ENCODE data around the gene EPHA8. TPM values are rescaled to one million over a fixed set of nuclear protein-coding genes. Genes with fewer than 3 reads are reported as not detected.

EPHA8 gene
- total RNA-seq, 2 experiments from 2014 or later = not detected

GRCh38 chr1:22543679-22544078 lies 19.6 kb upstream of the EPHA8 start:
- Mint-ChIP-seq H3K27ac (no peak overlapping the region), H3K4me3 (no peak overlapping the region), H3K27me3 (peaks cover 24% of the 10 kb centered on the region), H3K4me1 (peaks cover 6% of the 10 kb centered on the region), H3K9me3 (no peaks in the 10 kb centered on the region), H3K36me3 (ENCODE audit: low read depth) (no peaks in the 10 kb centered on the region)
- ChIA-PET CTCF (no interaction called here), POLR2A (no interaction called here)
- no peak for DNase-seq

GRCh38 chr1:22544606-22545005 lies 18.7 kb upstream of the EPHA8 start:
- DNase-seq = no peak
- H3K27me3 Mint-ChIP-seq = peaks cover 28% of the 10 kb centered on the region
- ChIA-PET CTCF (interaction anchor here (0.9 kb wide), 1 partner anchor 20 kb away, joined by 3 read pairs; no protein-coding TSS in a partner anchor), POLR2A (no interaction called here)
- no peaks in the 10 kb centered on the region for H3K9me3 Mint-ChIP-seq
- no peak overlapping the region for H3K27ac Mint-ChIP-seq
- H3K4me3 Mint-ChIP-seq = no peak overlapping the region
- no peaks in the 10 kb centered on the region for H3K36me3 Mint-ChIP-seq (ENCODE audit: low read depth)
- no peaks in the 10 kb centered on the region for H3K4me1 Mint-ChIP-seq

- no peaks in the 10 kb centered on the region for H3K4me1 Mint-ChIP-seq
- DNase-seq = no peak
- H3K36me3 Mint-ChIP-seq (ENCODE audit: low read depth) = no peaks in the 10 kb centered on the region
- ChIA-PET CTCF (no interaction called here), POLR2A (no interaction called here)
- H3K27me3 Mint-ChIP-seq = peaks cover 28% of the 10 kb centered on the region
- H3K4me3 Mint-ChIP-seq = no peak overlapping the region
- no peaks in the 10 kb centered on the region for H3K9me3 Mint-ChIP-seq
- H3K27ac Mint-ChIP-seq = no peak overlapping the region
These were observed 18.1 kb upstream of the EPHA8 start for GRCh38 chr1:22545141-22545540.

GRCh38 chr1:22547186-22547817 lies 16.0 kb upstream of the EPHA8 start:
- H3K4me3 Mint-ChIP-seq = no peak overlapping the region
- H3K36me3 Mint-ChIP-seq (ENCODE audit: low read depth) = no peaks in the 10 kb centered on the region

GRCh38 chr1:22547818-22548462 lies 15.3 kb upstream of the EPHA8 start:
- DNase-seq = no peak
- H3K4me3 Mint-ChIP-seq = no peak overlapping the region
- H3K27me3 Mint-ChIP-seq = peaks cover 31% of the 10 kb centered on the region
- H3K9me3 Mint-ChIP-seq = no peaks in the 10 kb centered on the region
- ChIA-PET CTCF (no interaction called here), POLR2A (no interaction called here)
- no peaks in the 10 kb centered on the region for H3K4me1 Mint-ChIP-seq
- no peaks in the 10 kb centered on the region for H3K36me3 Mint-ChIP-seq (ENCODE audit: low read depth)
- H3K27ac Mint-ChIP-seq = no peak overlapping the region

More at GRCh38 chr1:22547186-22547817, 16.0 kb upstream of the EPHA8 start:
- CTCF ChIA-PET = no interaction called here
- H3K4me1 Mint-ChIP-seq = no peaks in the 10 kb centered on the region
- DNase-seq = no peak
- H3K27ac Mint-ChIP-seq = no peak overlapping the region
- no peaks in the 10 kb centered on the region for H3K9me3 Mint-ChIP-seq
- H3K27me3 Mint-ChIP-seq = peaks cover 28% of the 10 kb centered on the region
- POLR2A ChIA-PET = no interaction called here

- ChIA-PET POLR2A (no interaction called here), CTCF (no interaction called here)
- Mint-ChIP-seq H3K4me1 (no peaks in the 10 kb centered on the region), H3K27ac (no peak overlapping the region), H3K27me3 (peaks cover 40% of the 10 kb centered on the region), H3K36me3 (ENCODE audit: low read depth) (no peaks in the 10 kb centered on the region), H3K9me3 (no peaks in the 10 kb centered on the region), H3K4me3 (no peak overlapping the region)
- no peak for DNase-seq
These were observed 13.3 kb upstream of the EPHA8 start for GRCh38 chr1:22550021-22550420.

- no peaks in the 10 kb centered on the region for H3K9me3 Mint-ChIP-seq
- no peaks in the 10 kb centered on the region for H3K4me1 Mint-ChIP-seq
- no peak for DNase-seq
- H3K27ac Mint-ChIP-seq = no peak overlapping the region
- POLR2A ChIA-PET = no interaction called here
- CTCF ChIA-PET = no interaction called here
- H3K27me3 Mint-ChIP-seq = peaks cover 45% of the 10 kb centered on the region
- H3K4me3 Mint-ChIP-seq = no peak overlapping the region
- no peaks in the 10 kb centered on the region for H3K36me3 Mint-ChIP-seq (ENCODE audit: low read depth)
These were observed 11.7 kb upstream of the EPHA8 start for GRCh38 chr1:22551591-22551990.

GRCh38 chr1:22552021-22552420 lies 11.3 kb upstream of the EPHA8 start:
- Mint-ChIP-seq H3K27ac (no peak overlapping the region), H3K4me3 (no peak overlapping the region), H3K4me1 (no peaks in the 10 kb centered on the region), H3K27me3 (peaks cover 45% of the 10 kb centered on the region), H3K9me3 (no peaks in the 10 kb centered on the region), H3K36me3 (ENCODE audit: low read depth) (no peaks in the 10 kb centered on the region)
- CTCF ChIA-PET = no interaction called here
- POLR2A ChIA-PET = no interaction called here
- DNase-seq = no peak

- POLR2A ChIA-PET = no interaction called here
- no peak for DNase-seq
These were observed 10.0 kb upstream of the EPHA8 start for GRCh38 chr1:22553104-22553880.

GRCh38 chr1:22553991-22554522 lies 9.2 kb upstream of the EPHA8 start:
- Mint-ChIP-seq H3K9me3 (no peaks in the 10 kb centered on the region), H3K4me3 (no peak overlapping the region), H3K36me3 (ENCODE audit: low read depth) (no peaks in the 10 kb centered on the region), H3K27ac (no peak overlapping the region), H3K27me3 (peaks cover 34% of the 10 kb centered on the region), H3K4me1 (no peaks in the 10 kb centered on the region)
- ChIA-PET CTCF (no interaction called here), POLR2A (no interaction called here)
- no peak for DNase-seq

More at GRCh38 chr1:22553104-22553880, 10.0 kb upstream of the EPHA8 start:
- no peak overlapping the region for H3K27ac Mint-ChIP-seq
- no peak overlapping the region for H3K4me3 Mint-ChIP-seq
- no peaks in the 10 kb centered on the region for H3K4me1 Mint-ChIP-seq
- CTCF ChIA-PET = no interaction called here
- H3K9me3 Mint-ChIP-seq = no peaks in the 10 kb centered on the region
- H3K36me3 Mint-ChIP-seq (ENCODE audit: low read depth) = no peaks in the 10 kb centered on the region
- peaks cover 39% of the 10 kb centered on the region for H3K27me3 Mint-ChIP-seq

GRCh38 chr1:22555371-22555656 lies 8.0 kb upstream of the EPHA8 start:
- ChIA-PET POLR2A (no interaction called here), CTCF (no interaction called here)
- H3K4me1 Mint-ChIP-seq = no peaks in the 10 kb centered on the region
- H3K27ac Mint-ChIP-seq = no peak overlapping the region
- DNase-seq = no peak
- no peaks in the 10 kb centered on the region for H3K36me3 Mint-ChIP-seq (ENCODE audit: low read depth)
- no peaks in the 10 kb centered on the region for H3K9me3 Mint-ChIP-seq
- peaks cover 35% of the 10 kb centered on the region for H3K27me3 Mint-ChIP-seq
- H3K4me3 Mint-ChIP-seq = no peak overlapping the region

GRCh38 chr1:22556391-22557104 lies 6.7 kb upstream of the EPHA8 start:
- no peaks in the 10 kb centered on the region for H3K36me3 Mint-ChIP-seq (ENCODE audit: low read depth)
- H3K27me3 Mint-ChIP-seq = peaks cover 41% of the 10 kb centered on the region
- H3K4me1 Mint-ChIP-seq = no peaks in the 10 kb centered on the region
- no peaks in the 10 kb centered on the region for H3K9me3 Mint-ChIP-seq
- H3K27ac Mint-ChIP-seq = no peak overlapping the region
- ChIA-PET CTCF (no interaction called here), POLR2A (no interaction called here)
- no peak overlapping the region for H3K4me3 Mint-ChIP-seq
- no peak for DNase-seq

GRCh38 chr1:22557341-22557950 lies 5.8 kb upstream of the EPHA8 start:
- Mint-ChIP-seq H3K4me1 (no peaks in the 10 kb centered on the region), H3K27ac (no peak overlapping the region), H3K9me3 (no peaks in the 10 kb centered on the region), H3K4me3 (no peak overlapping the region), H3K36me3 (ENCODE audit: low read depth) (no peaks in the 10 kb centered on the region), H3K27me3 (peaks cover 49% of the 10 kb centered on the region)
- ChIA-PET CTCF (no interaction called here), POLR2A (no interaction called here)
- no peak for DNase-seq

All from activated CD4-positive, alpha-beta memory T cell treated with anti-CD3 and anti-CD28 coated beads, Interleukin-2, amount 10 ng/mL, durations not matched to agents 7 days and 5 days (primary cell).